GM12801 (cell line): ENCODE results near the gene IRF4.

Experiments
- CTCF ChIP-seq: IDR thresholded peaks from one replicate; pipeline ENCODE4 v1.5.1; 2011; ENCODE audit warnings: control low read depth; ENCODE audit not compliant: insufficient read length; ENCODE audit errors: extremely low read depth

Gene IRF4

GRCh38 chr6:429515-430121 lies 38.1 kb downstream of the IRF4 start:
- no peak for TF ChIP-seq CTCF

GRCh38 chr6:431504-431903 lies 40.0 kb downstream of the IRF4 start:
- no peak for TF ChIP-seq CTCF

- no peak for TF ChIP-seq CTCF
These were observed 40.4 kb downstream of the IRF4 start for GRCh38 chr6:431986-432385.

- no peak for TF ChIP-seq CTCF
These were observed 42.6 kb downstream of the IRF4 start for GRCh38 chr6:434051-434705.

- TF ChIP-seq CTCF = no peak
These were observed 44.1 kb downstream of the IRF4 start for GRCh38 chr6:435441-436307.

- TF ChIP-seq CTCF = no peak
These were observed 44.9 kb downstream of the IRF4 start for GRCh38 chr6:436308-437036.

- no peak for TF ChIP-seq CTCF
These were observed 45.5 kb downstream of the IRF4 start for GRCh38 chr6:437037-437392.
